GM13976 (cell line): ENCODE results near the gene CLECL1.
"Not testable (repeated sequence)": the region's sequence is repeated elsewhere in the genome, so short reads cannot be mapped to it uniquely, and the experiment has no call there.

ENCODE experiments used
- DNase-seq: peaks from one replicate; pipeline ENCODE4 v3.0.0; 2012; ENCODE audit warnings: low spot score
- in situ Hi-C: fragments of 300-500 bp; cut with MboI; formaldehyde crosslinking; loops from one replicate; pipeline ENCODE4 v1.12.0; 2022; ENCODE audit warnings: low sequenced_read_pairs, mixed read lengths, inconsistent platforms; ENCODE audit not compliant: unreplicated experiment
- TF ChIP-seq, protein P1 (sequence below): IDR thresholded peaks from 2 replicates; pipeline ENCODE4 v1.5.1; 2012; ENCODE audit warnings: borderline replicate concordance, mild to moderate bottlenecking; ENCODE audit not compliant: insufficient read depth; ENCODE audit errors: extremely low read depth, missing control alignments, control extremely low read depth

The CLECL1 gene

DNA sequence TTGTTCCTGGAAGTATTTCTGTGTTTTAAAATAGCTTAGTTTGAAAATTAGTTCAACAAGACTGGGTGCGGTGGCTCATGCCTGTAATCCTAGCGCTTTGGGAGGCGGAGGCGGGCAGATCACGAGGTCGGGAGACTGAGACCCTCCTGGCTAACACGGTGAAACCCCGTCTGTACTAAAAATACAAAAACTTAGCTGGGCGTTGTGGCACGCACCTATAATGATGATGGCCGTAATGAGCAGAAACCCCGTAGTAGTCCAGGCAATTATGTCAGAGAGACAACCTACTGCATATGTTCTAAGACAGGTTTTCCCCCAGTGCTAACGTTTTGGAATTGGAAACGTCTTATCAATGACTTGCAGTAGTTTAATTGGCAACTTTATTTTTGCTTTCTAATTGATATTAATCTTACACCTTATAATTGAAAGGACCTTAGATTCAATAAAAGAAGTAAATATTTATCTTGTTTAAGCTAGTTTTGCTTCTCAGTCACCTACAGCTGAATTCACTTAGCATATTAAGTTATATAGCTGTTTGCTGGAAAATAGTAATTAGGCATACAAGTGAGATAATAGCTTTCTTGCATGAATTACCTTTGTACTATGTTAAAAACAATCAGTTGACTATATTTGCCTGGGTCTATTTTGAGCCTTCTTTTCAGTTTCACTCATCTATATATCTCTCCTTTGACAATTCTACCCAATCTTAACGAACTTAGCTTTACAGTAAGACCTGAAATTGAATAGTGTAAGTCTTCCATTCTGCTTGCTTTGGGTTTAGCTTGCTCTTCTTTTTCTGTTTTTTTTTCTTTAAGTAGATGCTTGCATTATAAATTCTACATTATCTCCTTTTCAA lies 15.6 kb downstream of the CLECL1 start:
- DNase-seq, result no peak
- in situ Hi-C loops, result no loop called here
- TF ChIP-seq, protein P1, sequence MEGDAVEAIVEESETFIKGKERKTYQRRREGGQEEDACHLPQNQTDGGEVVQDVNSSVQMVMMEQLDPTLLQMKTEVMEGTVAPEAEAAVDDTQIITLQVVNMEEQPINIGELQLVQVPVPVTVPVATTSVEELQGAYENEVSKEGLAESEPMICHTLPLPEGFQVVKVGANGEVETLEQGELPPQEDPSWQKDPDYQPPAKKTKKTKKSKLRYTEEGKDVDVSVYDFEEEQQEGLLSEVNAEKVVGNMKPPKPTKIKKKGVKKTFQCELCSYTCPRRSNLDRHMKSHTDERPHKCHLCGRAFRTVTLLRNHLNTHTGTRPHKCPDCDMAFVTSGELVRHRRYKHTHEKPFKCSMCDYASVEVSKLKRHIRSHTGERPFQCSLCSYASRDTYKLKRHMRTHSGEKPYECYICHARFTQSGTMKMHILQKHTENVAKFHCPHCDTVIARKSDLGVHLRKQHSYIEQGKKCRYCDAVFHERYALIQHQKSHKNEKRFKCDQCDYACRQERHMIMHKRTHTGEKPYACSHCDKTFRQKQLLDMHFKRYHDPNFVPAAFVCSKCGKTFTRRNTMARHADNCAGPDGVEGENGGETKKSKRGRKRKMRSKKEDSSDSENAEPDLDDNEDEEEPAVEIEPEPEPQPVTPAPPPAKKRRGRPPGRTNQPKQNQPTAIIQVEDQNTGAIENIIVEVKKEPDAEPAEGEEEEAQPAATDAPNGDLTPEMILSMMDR, result no peak

DNA sequence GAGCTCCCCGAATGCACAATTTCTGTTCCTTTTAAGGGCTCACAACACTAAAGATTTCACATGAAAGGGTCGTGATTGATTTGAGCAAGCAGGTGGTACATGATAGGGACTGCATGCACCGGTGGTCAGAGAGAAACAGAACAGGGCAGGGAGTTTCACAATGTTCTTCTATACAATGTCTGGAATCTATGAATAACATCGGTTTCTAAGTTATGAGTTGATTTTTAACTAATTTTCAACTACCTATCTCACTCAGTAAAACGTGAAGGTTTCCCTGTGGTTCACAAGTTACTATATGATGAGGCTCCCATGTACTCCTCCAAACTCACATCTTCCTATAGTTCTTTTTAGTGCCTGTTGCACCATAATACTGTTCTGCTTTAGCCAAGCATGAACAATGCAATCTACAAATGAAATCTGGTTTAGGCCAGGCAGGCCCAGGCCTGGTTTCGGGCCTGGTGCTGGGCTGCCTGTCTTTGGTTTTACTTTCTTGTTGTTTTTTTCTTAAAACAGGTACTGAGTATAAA lies 19.8 kb downstream of the CLECL1 start:
- DNase-seq, in situ Hi-C loops: not testable (repeated sequence)

DNA sequence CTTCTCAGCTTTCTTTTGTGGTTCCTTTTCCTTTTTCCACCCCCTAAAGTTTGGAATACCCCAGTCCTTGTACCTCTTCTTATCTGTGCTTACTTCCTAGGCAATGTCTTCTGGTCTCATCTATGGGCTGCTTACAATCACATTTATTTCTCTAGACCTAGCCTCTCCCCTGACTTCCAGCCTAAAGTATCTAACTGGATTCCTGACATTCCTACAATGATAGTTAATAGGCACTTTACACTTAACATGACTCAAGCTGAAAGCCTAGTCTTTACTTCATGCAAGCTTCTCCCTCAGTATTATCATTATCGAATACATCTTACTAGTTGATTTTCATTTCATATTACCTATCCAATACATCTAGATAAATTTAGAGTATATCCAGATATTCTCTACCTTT lies 21.2 kb downstream of the CLECL1 start:
- in situ Hi-C loops, result no loop called here
- DNase-seq, result no peak

DNA sequence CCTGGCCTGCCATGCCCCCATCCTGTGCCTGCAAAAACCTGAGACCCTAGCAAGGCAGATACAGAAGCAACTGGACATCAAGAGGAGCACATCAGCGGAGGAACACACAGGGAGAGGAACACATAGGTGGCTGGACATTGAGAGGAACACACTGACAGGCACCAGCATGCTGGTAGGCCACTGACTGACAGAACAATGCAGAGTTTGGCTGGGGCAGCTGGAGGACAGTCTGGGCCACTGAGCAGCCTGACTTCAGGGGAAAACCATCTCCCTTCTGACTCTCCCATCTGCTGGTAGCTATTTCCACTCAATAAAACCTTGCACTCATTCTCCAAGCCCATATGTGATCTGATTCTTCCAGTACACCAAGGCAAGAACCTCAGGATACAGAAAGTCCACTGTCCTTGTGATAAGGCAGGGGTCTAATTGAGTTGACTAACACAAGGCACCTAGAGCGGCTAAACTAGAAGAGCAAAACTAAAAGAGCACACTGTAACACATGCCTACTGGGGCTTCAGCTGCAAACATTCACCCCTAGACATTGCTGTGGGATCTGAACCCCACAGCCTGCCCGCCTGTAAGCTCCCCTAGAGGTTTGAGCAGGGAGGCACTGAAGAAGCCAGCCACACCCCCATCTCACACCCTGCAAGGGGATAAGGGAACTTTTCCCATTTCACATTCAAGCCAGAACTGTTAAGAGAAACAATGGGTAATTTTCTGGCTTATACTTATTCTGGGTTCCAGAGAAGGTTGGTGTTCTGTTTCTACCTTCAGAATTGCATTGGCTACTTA lies 22.1 kb downstream of the CLECL1 start:
- TF ChIP-seq, protein P1, result no peak
- no peak for DNase-seq
- in situ Hi-C loops, result no loop called here

More for the DNA sequence above, 21.2 kb downstream of the CLECL1 start:
- TF ChIP-seq, protein P1, result no peak

DNA sequence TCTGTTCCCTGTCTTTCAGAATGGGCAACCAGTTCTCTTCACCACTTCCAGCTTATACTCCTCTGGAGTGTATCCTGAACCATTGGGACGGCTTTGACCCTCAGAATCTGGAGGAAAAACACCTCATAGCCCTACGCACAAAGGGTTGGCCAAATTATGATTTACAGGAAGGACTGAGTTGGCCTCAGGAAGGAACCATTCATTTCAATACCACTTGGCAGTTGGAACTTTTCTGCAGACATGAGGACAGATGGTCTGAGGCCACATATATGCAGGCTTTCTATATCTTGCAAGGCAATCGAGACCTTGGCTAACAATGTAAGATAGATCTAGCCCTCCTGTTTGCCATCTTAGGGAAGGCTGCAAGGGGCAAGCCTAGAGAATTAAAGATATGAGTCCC lies 24.0 kb downstream of the CLECL1 start:
- in situ Hi-C loops, result no loop called here
- no peak for DNase-seq
- TF ChIP-seq, protein P1, result no peak

DNA sequence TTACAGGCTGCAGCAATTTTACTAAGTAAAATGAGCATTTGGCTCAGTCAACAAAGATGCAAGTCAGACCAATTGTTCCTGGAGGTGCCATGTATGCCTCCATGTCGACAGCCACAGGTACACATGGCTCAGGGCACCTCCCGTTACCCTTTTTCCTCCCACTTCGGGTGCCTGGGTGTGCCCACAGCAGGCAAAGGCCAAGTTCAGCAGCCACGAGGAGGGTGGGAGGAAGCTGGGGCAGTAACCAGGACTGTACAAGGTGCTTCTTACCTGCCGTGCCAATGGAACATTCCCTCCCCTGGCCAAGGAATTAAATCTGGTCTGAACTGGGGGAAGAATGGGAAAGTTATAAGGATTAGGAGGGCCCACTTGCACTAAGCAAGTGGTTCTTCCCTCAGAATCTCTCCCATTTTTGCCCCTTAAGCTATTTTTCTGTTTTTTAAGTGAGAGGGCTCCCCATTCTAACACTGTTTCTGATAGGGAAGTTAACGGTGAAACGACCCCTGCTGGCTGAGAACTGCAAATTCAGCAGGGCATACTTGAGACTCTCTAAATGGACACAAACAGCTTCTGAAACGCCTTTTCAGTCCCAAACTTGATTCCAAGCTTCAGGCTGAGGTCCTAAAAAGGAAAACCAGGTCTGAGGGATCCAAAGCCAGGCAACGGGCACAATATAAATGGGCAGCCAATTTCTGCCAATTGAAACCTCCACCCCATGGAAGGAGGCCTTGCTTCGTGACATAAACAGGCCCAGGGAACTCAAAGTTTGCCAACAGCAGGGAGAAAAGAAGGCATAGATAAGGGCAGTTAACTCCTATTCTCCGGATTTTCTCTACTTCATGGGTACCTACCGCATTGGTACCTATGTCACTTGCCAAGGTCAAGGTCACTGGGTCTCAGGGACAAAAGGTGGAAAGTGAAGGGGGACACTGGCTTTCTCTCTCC lies 24.8 kb downstream of the CLECL1 start:
- DNase-seq, result no peak
- in situ Hi-C loops, result no loop called here
- TF ChIP-seq, protein P1, result peak; percentile 63
